ENCODE data around the gene ARHGAP33. TPM values are rescaled to one million over a fixed set of nuclear protein-coding genes. Genes with fewer than 3 reads are reported as not detected.

ARHGAP33 gene
- total and polyA plus RNA-seq, 2 experiments from 2014 or later: 11.6 to 22.1 TPM

DNA sequence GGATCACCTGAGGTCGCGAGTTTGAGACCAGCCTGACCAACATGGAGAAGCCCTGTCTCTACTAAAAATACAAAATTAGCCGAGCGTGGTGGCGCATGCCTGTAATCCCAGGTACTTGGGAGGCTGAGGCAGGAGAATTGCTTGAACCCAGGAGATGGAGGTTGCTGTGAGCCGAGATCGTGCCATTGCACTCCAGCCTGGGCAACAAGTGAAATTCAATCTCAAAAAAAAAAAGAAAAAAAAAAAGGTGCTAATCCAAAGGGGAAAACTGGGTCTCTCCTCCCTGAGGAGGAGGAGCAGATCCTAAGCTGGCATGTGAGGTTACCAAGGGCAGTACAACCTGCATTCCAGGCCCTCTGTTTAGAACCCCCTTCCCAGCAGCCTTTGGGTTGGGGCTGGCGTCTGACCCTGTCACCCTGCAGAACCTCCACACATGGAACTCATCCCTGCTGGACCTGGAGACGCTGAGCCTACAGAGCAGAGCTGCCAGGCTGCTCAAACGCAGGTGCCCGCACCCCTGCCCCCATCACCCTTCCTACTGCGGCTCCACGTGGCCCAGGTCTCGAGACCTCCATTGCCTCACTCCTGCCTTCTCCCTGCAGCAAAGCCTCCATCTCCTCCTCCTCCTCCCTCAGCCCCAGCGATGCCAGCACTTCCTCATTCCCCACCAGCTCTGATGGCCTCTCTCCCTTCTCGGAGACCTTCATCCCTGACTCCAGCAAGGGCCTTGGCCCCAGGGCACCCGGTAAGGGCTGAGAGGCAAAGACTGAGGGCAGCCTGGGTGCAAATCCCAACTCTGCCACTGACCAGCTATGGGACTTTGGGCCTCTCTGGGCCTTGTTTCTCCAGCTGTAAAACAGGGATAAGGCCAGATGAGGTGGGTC, 10.7 kb upstream of the ARHGAP33 start:
- Histone ChIP-seq H3F3A (replicated peaks; ENCODE audit: low read depth) (peaks cover 7% of the 10 kb centered on the region; the same call in 1 of the 2 replicates), H4K20me1 (replicated peaks; ENCODE audit: insufficient read depth) (peaks cover 3% of the 10 kb centered on the region; the same call in 1 of the 2 replicates), H3K4me2 (no peak overlapping the region), H3K4me1 (ENCODE audit: insufficient read depth) (peaks cover 8% of the 10 kb centered on the region; the same call in 1 of the 2 replicates), H3K79me2 (replicated peaks; ENCODE audit: insufficient read depth) (peaks cover 2% of the 10 kb centered on the region), H2AFZ (no peak overlapping the region), H3K36me3 (ENCODE audit: insufficient read depth) (peaks cover 6% of the 10 kb centered on the region; the same call in 1 of the 2 replicates), H3K4me3 (no peak overlapping the region), H3K27ac (ENCODE audit: low read depth) (no peak overlapping the region), H3K9me2 (ENCODE audit: insufficient read depth) (no peaks in the 10 kb centered on the region), H3K27me3 (ENCODE audit: insufficient read depth) (no peaks in the 10 kb centered on the region)
- ATAC-seq: no peak
- Mint-ChIP-seq H3K4me3 (no peak overlapping the region), H3K9me3 (no peaks in the 10 kb centered on the region), H3K4me1 (peaks cover 10% of the 10 kb centered on the region), H3K36me3 (ENCODE audit: low read depth) (peaks cover 40% of the 10 kb centered on the region), H3K27ac (no peak overlapping the region), H3K27me3 (ENCODE audit: insufficient read depth, low read depth, poor library complexity) (peaks cover 6% of the 10 kb centered on the region)
- no peak for DNase-seq (ENCODE audit: low spot score)
- TF ChIP-seq NANOG (IDR thresholded peaks at IDR 0.05; ENCODE audit: borderline replicate concordance) (no peak), EZH2 (IDR thresholded peaks at IDR 0.05; ENCODE audit: low read depth, unreplicated experiment) (no peak), REST (IDR thresholded peaks at IDR 0.05; ENCODE audit: unreplicated experiment) (no peak), STAT1 (IDR thresholded peaks at IDR 0.05; ENCODE audit: unreplicated experiment) (no peak), JUNB (IDR thresholded peaks at IDR 0.05; ENCODE audit: unreplicated experiment) (no peak), ZNF114 (CRISPR knock-in tag; IDR thresholded peaks at IDR 0.05) (no peak), CREB1 (CRISPR knock-in tag; IDR thresholded peaks at IDR 0.05; ENCODE audit: low read depth) (no peak), ZNF331 (CRISPR knock-in tag; IDR thresholded peaks at IDR 0.05; ENCODE audit: low read depth) (no peak), POLR2AphosphoS5 (IDR thresholded peaks at IDR 0.05; ENCODE audit: low read depth) (no peak), ETS1 (IDR thresholded peaks at IDR 0.05) (no peak), EZH2phosphoT487 (IDR thresholded peaks at IDR 0.05; ENCODE audit: unreplicated experiment) (no peak), CTCF (conservative IDR thresholded peaks at IDR 0.05; ENCODE audit: low read depth in 2 of 2) (no peak)
- TF ChIP-seq, protein P1, sequence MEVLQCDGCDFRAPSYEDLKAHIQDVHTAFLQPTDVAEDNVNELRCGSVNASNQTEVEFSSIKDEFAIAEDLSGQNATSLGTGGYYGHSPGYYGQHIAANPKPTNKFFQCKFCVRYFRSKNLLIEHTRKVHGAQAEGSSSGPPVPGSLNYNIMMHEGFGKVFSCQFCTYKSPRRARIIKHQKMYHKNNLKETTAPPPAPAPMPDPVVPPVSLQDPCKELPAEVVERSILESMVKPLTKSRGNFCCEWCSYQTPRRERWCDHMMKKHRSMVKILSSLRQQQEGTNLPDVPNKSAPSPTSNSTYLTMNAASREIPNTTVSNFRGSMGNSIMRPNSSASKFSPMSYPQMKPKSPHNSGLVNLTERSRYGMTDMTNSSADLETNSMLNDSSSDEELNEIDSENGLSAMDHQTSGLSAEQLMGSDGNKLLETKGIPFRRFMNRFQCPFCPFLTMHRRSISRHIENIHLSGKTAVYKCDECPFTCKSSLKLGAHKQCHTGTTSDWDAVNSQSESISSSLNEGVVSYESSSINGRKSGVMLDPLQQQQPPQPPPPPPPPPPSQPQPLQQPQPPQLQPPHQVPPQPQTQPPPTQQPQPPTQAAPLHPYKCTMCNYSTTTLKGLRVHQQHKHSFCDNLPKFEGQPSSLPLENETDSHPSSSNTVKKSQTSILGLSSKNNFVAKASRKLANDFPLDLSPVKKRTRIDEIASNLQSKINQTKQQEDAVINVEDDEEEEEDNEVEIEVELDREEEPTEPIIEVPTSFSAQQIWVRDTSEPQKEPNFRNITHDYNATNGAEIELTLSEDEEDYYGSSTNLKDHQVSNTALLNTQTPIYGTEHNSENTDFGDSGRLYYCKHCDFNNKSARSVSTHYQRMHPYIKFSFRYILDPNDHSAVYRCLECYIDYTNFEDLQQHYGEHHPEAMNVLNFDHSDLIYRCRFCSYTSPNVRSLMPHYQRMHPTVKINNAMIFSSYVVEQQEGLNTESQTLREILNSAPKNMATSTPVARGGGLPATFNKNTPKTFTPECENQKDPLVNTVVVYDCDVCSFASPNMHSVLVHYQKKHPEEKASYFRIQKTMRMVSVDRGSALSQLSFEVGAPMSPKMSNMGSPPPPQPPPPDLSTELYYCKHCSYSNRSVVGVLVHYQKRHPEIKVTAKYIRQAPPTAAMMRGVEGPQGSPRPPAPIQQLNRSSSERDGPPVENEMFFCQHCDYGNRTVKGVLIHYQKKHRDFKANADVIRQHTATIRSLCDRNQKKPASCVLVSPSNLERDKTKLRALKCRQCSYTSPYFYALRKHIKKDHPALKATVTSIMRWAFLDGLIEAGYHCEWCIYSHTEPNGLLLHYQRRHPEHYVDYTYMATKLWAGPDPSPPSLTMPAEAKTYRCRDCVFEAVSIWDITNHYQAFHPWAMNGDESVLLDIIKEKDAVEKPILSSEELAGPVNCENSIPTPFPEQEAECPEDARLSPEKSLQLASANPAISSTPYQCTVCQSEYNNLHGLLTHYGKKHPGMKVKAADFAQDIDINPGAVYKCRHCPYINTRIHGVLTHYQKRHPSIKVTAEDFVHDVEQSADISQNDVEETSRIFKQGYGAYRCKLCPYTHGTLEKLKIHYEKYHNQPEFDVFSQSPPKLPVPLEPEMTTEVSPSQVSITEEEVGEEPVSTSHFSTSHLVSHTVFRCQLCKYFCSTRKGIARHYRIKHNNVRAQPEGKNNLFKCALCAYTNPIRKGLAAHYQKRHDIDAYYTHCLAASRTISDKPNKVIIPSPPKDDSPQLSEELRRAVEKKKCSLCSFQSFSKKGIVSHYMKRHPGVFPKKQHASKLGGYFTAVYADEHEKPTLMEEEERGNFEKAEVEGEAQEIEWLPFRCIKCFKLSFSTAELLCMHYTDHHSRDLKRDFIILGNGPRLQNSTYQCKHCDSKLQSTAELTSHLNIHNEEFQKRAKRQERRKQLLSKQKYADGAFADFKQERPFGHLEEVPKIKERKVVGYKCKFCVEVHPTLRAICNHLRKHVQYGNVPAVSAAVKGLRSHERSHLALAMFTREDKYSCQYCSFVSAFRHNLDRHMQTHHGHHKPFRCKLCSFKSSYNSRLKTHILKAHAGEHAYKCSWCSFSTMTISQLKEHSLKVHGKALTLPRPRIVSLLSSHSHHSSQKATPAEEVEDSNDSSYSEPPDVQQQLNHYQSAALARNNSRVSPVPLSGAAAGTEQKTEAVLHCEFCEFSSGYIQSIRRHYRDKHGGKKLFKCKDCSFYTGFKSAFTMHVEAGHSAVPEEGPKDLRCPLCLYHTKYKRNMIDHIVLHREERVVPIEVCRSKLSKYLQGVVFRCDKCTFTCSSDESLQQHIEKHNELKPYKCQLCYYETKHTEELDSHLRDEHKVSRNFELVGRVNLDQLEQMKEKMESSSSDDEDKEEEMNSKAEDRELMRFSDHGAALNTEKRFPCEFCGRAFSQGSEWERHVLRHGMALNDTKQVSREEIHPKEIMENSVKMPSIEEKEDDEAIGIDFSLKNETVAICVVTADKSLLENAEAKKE (CRISPR knock-in tag; IDR thresholded peaks at IDR 0.05): no peak

Measured in GM23338 (cell line).